B cell (primary cell): ENCODE measurements around the gene CCNE1.

Experiments
- EZH2 ChIP-seq: IDR thresholded peaks from 2 replicates; pipeline ENCODE4 v1.6.1; 2012; ENCODE audit warnings: borderline replicate concordance, low read depth, mild to moderate bottlenecking, moderate library complexity, low read length; ENCODE audit not compliant: insufficient read depth, poor library complexity, severe bottlenecking
- TF ChIP-seq, protein P1 (sequence below): fragments of 200-600 bp; IDR thresholded peaks from one replicate; pipeline ENCODE4 v1.8.0; 2022; ENCODE audit warnings: antibody characterized with exemption, mild to moderate bottlenecking

GRCh38 chr19:29809795-29810503, 1.8 kb upstream of the CCNE1 start:
- TF ChIP-seq, protein P1, sequence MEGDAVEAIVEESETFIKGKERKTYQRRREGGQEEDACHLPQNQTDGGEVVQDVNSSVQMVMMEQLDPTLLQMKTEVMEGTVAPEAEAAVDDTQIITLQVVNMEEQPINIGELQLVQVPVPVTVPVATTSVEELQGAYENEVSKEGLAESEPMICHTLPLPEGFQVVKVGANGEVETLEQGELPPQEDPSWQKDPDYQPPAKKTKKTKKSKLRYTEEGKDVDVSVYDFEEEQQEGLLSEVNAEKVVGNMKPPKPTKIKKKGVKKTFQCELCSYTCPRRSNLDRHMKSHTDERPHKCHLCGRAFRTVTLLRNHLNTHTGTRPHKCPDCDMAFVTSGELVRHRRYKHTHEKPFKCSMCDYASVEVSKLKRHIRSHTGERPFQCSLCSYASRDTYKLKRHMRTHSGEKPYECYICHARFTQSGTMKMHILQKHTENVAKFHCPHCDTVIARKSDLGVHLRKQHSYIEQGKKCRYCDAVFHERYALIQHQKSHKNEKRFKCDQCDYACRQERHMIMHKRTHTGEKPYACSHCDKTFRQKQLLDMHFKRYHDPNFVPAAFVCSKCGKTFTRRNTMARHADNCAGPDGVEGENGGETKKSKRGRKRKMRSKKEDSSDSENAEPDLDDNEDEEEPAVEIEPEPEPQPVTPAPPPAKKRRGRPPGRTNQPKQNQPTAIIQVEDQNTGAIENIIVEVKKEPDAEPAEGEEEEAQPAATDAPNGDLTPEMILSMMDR, result no peak
- no peak for TF ChIP-seq EZH2
